Measurements from ENCODE around the gene FLNB. TPM values are rescaled to one million over a fixed set of nuclear protein-coding genes. Genes with fewer than 3 reads are reported as not detected.

The FLNB gene
- total and polyA plus RNA-seq, 2 of the 13 experiments (the other 11 are each of a cell fraction or from before 2014, with no cell fraction given) = 106 to 130 TPM

- peak; percentile 36; the same call in 1 of the 2 replicates for TF ChIP-seq ZNF784 (CRISPR knock-in tag; IDR thresholded peaks at IDR 0.05; ENCODE audit: borderline replicate concordance)
- TF ChIP-seq ZSCAN20 (CRISPR knock-in tag; IDR thresholded peaks at IDR 0.05; ENCODE audit: borderline replicate concordance) = 0 out of 2 replicates have a peak, but pooled peaks have one; percentile 80
- peak; percentile 49; the same call in 1 of the 2 replicates for TF ChIP-seq HMG20B (CRISPR knock-in tag; conservative IDR thresholded peaks at IDR 0.05)
- TF ChIP-seq KDM2A (CRISPR knock-in tag; IDR thresholded peaks at IDR 0.05; ENCODE audit: borderline replicate concordance, low read depth) = peak; percentile 43; the same call in 1 of the 2 replicates
- no peak; the same call in 1 of the 2 replicates for TF ChIP-seq SRF (IDR thresholded peaks at IDR 0.05; ENCODE audit: low read depth, low read length)
- 0 out of 2 replicates have a peak, but pooled peaks have one; percentile 42 for TF ChIP-seq ZNF746 (CRISPR knock-in tag; IDR thresholded peaks at IDR 0.05)
- peak; percentile 74 for TF ChIP-seq MEIS1 (CRISPR knock-in tag; IDR thresholded peaks at IDR 0.05; ENCODE audit: borderline replicate concordance)
- no peak for TF ChIP-seq CSRNP1 (CRISPR knock-in tag; IDR thresholded peaks at IDR 0.05)
- peak; percentile 83; the same call in 1 of the 2 replicates for TF ChIP-seq ZMYM3 (CRISPR knock-in tag; IDR thresholded peaks at IDR 0.05)
- peak; percentile 27; the same call in 1 of the 2 replicates for TF ChIP-seq ZNF607 (CRISPR knock-in tag; IDR thresholded peaks at IDR 0.05; ENCODE audit: borderline replicate concordance)
- peak; percentile 40; the same call in 1 of the 2 replicates for TF ChIP-seq TGIF2 (CRISPR knock-in tag; IDR thresholded peaks at IDR 0.05)
- no peak for TF ChIP-seq ZNF549 (CRISPR knock-in tag; IDR thresholded peaks at IDR 0.05)
- peak; percentile 95 for TF ChIP-seq TBX2 (CRISPR knock-in tag; IDR thresholded peaks at IDR 0.05; ENCODE audit: borderline replicate concordance)
- peak; percentile 29; the same call in 1 of the 2 replicates for TF ChIP-seq KAT7 (CRISPR knock-in tag; IDR thresholded peaks at IDR 0.05; ENCODE audit: borderline replicate concordance)
- peak; percentile 97 for TF ChIP-seq PHF21A (CRISPR knock-in tag; IDR thresholded peaks at IDR 0.05)
- TF ChIP-seq ZNF275 (CRISPR knock-in tag; IDR thresholded peaks at IDR 0.05; ENCODE audit: borderline replicate concordance) = 0 out of 2 replicates have a peak, but pooled peaks have one; percentile 64
- TF ChIP-seq ZNF251 (CRISPR knock-in tag; IDR thresholded peaks at IDR 0.05) = no peak
- TF ChIP-seq NKX3-1 (CRISPR knock-in tag; IDR thresholded peaks at IDR 0.05) = peak; percentile 80; the same call in 1 of the 2 replicates
- no peak for TF ChIP-seq MLXIP (CRISPR knock-in tag; IDR thresholded peaks at IDR 0.05; ENCODE audit: borderline replicate concordance)
- peak; percentile 51; the same call in 1 of the 2 replicates for TF ChIP-seq CBFB (CRISPR knock-in tag; IDR thresholded peaks at IDR 0.05)
Measured at GRCh38 chr3:58101499-58102389, 93.5 kb downstream of the FLNB start (continued).
